AML-193 (cell line): ENCODE data around the gene VWA2.

Experiments used
- DNase-seq, 2 experiments: peaks; one replicate each; lab custom pipeline; 2025; lab: John Stamatoyannopoulos, UW

Gene VWA2, protein sequence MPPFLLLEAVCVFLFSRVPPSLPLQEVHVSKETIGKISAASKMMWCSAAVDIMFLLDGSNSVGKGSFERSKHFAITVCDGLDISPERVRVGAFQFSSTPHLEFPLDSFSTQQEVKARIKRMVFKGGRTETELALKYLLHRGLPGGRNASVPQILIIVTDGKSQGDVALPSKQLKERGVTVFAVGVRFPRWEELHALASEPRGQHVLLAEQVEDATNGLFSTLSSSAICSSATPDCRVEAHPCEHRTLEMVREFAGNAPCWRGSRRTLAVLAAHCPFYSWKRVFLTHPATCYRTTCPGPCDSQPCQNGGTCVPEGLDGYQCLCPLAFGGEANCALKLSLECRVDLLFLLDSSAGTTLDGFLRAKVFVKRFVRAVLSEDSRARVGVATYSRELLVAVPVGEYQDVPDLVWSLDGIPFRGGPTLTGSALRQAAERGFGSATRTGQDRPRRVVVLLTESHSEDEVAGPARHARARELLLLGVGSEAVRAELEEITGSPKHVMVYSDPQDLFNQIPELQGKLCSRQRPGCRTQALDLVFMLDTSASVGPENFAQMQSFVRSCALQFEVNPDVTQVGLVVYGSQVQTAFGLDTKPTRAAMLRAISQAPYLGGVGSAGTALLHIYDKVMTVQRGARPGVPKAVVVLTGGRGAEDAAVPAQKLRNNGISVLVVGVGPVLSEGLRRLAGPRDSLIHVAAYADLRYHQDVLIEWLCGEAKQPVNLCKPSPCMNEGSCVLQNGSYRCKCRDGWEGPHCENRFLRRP

DNA sequence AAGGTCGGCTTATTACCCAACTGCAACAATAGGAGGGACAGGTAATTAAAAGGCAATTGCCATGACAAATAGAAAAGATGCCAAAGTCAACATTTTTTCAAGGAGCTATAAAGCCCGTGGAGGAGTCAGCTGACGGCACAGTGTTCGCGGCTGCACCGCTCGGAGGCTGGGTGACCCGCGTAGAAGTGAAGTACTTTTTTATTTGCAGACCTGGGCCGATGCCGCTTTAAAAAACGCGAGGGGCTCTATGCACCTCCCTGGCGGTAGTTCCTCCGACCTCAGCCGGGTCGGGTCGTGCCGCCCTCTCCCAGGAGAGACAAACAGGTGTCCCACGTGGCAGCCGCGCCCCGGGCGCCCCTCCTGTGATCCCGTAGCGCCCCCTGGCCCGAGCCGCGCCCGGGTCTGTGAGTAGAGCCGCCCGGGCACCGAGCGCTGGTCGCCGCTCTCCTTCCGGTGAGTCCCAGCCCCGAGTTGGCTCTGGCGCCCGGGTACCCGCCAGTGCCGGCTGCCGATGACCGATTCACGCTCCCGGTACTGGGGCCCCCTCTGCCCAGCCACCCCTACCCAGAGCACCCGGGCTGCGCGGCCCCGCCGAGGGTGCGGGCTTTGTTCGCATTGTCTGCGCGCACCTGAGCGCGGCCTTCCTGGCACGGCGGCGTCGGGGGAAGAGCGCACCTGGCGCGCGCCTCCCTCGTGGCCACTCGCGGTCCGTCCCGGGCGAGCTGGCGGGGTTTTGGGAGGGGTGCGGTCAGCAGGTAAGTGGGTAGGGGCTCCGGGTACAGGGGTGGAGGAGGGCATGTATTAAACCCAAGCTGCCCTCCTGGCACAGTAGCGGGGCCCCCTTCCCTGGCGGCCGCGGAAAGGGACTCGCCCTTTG lies at the start of gene VWA2:
TSS of gene VWA2 (plus strand) at position 138 of the 877 bp plus-strand sequence. CDS start 9,460 bp downstream, outside the sequence.
- DNase-seq, result no peak

DNA sequence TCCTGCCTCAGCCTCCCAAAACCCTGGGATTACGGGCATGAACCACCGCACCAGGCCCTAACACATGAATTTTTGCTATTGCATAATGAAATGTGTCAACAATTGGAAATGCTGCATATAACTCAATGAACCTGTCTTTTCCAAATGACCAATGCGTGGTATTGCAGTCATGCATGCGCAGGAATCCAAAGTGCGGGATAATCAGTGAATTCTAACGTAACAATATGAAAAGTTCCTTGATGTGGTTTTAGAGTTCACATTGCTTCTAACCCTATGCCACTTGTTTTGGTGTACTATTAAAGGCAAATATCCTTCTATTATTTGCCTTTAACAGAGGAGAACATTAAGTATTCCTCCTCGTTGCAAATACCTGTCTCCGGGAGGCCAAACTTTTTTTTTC lies 49.4 kb upstream of the VWA2 start:
- no peak for DNase-seq

DNA sequence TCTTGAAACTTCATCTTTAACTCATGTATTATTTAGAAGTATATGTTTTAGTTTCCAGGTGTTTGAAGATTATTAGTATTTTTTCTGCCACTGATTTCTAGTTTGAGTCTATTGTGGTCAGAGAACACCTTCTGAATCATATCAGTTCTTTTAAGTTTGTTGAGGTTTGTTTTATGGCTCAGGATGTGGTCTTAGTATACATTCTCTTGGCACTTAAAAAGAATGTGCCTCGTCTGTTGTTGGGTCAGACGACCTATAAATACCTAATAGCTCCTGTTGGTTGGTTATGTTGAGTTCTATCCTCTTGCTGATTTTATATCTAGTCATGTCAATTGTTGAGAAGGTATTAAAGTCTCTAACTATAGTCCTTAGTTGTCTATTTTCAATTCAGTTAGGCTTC lies 44.0 kb upstream of the VWA2 start:
- DNase-seq, result no peak

DNA sequence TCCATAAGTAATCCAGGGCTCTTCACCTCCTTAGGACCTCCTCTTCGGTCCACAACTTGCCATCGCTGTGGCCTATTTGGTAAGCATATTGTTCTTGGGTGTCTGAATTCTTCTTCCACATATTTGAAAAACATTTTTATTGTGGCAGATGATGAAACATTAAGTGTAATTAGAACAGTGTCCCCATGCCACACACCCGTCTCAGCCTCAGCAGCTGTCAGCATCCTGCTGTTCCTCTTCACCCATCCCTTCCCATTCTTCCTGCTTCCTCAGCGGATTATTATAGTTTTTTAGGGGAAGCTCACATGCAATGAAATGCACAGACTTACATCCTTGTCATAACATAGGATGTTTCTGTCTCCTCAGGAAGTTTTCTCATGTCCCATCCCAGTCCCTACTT lies 39.8 kb upstream of the VWA2 start:
- no peak for DNase-seq

DNA sequence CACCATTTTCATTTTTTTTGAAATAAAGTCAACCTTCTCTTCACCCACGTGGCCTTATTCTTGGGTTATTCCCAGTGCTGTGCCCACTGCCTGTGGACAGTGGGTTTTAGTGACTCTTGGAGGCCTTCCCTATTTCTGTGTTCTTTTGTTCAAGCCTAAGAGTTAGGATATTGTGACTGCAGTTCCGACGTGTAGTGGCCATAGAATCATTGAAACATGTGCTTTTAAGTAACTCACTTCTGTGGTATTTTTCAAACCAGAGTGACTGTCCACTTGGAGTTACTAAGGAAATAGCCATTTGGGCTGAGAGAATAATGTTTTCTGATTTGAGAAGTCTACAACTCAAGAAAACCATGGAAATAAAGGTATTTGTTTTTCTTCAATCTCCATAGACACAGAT lies 36.2 kb upstream of the VWA2 start:
- no peak for DNase-seq

DNA sequence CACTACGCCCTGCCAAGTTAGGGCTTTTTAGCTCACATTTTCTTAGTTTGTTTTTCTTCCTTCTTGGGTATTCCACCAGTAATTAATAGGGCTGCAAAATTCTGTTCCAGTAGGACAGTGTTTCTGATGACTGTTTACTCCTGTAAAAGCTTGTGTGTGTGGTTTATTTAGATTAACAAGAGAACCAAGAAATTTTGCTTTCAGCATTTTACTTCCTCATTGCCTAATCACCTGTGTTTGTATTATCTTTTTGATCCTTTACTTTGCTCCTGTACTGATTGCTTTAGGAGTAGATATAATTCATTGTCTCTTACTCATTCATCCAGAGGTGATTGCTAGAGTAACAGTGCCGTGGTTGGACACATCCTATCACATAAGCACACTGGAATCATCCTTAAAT lies 32.2 kb upstream of the VWA2 start:
- no peak for DNase-seq

DNA sequence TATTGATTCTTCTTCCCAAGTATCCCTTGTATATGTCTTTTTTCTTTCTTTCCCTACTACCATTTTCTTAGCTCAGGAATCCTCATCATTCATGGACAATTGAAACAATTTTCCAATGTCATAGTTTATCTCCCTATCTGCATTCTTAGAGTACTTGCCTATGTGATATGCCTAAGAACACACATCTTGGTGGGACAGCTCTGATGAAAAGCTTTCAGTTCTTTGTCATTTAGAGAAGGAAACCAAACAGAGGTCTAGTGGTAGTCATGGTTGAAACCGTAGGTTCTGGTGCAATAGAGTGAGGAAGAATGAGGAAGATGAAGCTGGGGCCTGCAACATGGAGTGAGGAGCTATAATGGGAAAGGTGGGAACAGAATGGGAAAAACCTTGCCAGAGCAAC lies 31.7 kb upstream of the VWA2 start:
- DNase-seq, result no peak

DNA sequence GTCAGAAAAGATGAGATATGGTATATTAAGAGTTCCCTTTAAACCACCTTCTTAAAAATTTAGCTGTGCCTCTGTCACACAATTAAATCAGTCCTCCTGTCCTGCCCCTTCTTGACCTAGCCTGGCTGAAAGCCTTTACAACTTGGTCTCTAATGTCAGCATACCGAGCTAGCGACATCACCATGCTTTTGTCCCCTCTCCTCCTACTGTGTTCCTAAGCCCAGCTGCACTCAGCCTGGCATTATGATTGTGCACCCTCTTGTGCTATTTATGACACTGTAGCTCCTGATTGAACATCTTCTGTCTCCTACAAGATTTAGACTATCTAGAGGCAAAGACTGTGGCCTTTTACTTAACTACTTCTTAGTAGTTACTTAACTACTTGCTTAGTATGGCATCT lies 30.7 kb upstream of the VWA2 start:
- no peak for DNase-seq

DNA sequence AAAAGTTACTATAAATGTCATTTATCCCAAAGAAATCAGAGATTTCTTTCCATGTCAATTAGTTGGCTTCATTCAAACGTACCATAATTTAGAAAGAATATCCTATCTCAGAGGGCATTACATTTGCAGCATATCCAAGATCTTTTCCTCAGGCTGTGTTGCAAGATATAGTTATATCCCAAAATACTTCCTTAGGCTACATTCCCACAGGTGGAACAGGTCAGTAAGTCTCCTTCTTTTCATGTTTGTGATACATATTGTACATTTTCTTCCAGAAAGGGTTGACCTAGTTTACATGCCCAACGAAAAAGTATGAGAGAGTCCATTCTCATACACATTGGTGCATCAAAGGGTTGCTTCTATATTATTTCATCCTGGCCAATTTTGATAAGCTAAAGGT lies 26.9 kb upstream of the VWA2 start:
- DNase-seq, result no peak

DNA sequence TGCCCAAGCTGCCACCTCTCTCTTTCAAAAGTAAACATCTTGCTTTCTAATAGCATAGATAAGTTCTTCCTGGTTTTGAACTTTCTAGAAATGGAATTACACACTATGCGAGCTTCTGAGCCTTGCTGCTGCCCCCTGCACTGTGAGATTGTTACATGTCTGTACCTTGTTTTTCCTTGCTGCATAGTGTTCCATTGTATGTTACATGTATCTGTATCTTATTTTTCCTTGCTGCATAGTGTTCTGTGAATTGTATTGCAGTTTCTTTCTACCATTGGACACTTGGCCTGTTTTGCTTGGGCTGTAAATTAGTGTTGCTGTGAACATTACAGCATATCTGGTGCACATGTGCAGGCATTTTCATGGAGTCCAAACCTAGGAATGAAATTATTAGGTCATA lies 24.0 kb upstream of the VWA2 start:
- no peak for DNase-seq

DNA sequence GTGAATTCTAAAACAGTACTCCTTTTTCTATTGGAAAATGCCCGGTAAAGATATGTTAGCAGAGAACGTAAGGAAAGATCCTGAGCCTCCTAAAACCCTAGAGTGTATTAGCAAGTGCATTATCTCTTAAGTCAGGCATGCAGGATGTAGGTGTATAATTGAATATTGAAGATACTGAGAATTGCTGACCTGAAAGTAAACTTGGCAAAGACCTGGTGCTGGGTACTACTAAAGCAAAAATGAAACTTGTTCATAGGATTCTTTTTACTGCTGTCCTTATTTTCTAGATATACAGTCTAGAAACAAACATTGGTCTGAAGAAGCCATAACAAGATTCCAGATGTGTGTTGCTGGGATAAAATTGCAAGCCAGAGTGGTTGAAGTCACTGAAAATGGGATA lies 18.8 kb upstream of the VWA2 start:
- DNase-seq, result no peak

DNA sequence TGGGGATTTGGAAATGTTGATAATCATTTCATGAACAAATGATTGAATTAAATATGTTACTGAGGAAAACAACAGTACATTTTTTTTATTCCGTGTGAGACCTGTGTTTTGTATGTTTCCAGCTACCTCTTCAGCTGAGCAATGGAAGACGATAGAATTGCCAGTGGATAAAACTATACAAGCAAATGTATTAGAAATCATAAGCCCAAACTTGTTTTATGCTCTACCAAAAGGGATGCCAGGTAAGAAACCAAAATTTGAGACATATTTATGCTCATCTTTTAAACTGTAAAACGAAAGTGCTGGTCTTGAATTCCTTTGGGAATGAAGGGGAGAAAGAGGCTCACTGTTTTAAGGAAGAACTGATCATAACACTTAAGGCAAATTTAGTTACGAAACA lies 17.8 kb upstream of the VWA2 start:
- no peak for DNase-seq

DNA sequence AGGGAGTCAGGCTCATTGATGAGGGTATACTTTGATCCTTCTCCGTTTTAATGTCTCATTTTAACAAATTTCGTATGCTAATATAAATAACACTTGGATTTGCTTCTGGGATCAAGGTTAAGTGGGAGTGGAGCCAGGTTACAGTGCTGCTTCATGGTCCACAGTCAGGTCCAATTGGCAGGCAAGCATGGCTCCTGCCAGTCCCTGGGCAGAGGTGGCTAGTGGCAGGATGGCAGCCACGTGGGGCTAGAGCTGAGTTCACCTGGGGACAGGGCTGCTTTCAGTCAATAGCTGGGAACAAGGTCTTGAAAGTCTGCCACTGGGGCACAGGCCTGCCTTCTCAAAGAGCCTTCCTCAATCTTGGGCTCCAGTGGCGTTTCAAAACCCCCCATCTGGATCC lies 16.0 kb upstream of the VWA2 start:
- no peak for DNase-seq

DNA sequence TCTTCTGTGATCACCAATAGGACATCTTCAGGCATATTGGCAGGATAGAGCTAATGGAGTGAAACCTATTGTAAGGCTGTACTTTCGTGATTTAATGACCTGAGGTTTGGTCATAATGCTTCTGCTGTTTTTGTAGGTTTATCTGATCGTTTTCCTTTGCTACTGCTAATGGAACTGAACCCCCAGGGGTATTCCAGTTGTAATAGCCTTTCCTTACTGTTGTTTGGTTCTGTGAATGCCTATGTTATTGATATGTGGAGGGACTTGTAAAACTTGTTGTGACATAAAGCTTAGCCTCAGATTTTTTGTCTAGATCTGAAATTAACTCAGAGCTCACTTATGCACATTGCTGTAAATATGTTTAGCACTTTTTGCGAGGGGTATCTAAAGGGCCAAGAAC lies 10.9 kb upstream of the VWA2 start:
- no peak for DNase-seq

DNA sequence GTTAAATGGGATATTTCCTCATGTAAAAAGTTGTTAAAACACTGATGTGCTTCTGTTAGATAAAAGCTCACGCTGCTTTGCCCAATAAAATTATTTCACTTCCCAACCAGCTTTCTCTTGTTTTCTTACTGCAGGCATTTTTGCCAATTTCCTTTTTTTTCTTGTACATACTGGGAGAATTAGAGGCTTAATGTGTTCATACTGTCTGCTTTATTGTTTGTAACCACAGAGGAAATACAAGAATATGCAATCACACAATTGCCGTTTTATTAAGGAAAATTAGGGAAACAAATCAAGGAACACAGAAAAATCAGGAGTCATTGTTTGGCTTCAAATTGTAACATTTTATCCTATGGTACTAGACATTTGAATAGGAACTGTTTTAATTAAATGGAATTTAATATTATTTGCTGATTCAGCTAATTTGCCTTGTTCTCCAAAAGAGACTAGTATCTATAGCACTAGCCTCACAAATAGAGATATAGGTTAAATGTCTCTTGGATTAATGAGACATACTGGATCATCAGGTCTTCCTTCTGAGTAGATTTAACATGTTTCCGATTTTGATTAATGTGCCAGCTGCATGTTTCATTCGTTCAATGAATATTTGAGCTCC lies 6.4 kb upstream of the VWA2 start:
- no peak for DNase-seq

DNA sequence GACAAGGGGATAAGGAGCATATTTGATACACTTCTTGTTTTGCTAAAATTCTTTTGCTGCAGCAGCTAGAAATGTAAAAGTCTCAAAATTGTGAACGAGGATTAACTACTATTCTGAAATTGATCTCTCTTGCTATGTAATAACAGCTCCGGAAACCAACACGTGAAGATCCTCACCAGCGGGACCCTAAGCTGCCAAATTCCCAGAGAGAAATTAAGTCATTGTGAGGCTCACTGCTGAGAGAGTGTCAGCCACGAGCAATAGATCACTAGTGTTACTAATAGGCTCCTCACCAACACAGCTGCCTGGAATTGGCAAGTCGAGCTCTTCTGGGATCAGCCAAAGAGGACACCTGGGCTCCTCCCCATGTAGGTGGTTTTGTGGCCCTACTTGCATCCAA lies 5.6 kb upstream of the VWA2 start:
- DNase-seq, result no peak

DNA sequence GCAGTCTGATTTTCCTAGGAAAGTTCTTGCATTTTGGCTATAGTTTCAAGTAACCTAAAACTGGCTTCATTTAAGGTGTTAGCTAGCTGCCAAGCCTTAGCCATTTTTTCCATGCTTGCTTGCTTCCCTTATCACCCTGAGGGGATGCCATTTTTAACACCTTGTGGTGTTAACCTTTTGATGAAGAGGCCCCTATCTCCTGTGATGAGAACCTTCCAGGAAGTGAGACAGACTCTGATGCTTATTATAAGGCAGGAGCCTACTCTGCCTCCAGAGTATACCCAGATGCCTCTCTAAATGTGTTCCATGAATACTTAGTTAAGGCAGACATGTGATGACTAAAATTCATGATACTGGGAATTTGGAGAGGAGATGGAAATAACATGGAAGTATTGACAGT lies 4.9 kb upstream of the VWA2 start:
- DNase-seq, result no peak

DNA sequence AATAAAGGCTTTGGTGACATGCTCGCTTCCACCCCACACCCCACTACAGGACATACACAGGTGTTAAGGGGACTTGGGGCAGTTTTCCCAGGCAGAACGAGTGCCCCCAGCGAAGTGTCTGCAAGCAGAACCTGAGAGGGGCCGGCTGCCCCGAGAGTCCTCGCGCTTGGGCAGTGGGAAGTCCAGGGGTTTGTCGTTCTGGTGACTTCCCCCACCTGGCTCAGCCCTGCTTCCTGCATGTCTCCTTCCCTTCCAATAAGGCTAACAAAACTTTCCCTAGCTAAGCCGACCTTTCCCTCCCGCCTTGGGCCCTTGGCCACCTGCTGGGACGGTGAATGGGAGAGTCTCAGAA lies 916 bp downstream of the VWA2 start:
- DNase-seq, result no peak

DNA sequence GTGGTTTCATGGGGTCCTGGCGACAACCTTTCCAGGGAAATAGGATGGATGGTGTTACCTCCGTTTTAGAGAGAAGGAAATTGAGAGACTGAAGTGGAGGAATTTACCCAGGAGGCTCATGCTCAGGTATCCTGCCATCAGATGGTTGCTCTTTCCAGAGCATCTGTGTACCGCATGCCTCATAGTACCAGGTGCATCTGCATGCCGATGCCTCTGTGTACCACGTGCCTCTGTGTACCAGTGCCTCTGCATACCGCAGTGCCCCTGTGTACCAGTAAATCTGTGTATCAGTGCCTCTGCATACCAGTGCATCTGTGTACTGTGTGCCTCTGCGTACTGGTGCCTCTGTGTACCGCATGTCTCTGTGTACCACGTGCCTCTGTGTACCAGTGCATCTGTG lies 3.2 kb downstream of the VWA2 start:
- DNase-seq, result no peak

DNA sequence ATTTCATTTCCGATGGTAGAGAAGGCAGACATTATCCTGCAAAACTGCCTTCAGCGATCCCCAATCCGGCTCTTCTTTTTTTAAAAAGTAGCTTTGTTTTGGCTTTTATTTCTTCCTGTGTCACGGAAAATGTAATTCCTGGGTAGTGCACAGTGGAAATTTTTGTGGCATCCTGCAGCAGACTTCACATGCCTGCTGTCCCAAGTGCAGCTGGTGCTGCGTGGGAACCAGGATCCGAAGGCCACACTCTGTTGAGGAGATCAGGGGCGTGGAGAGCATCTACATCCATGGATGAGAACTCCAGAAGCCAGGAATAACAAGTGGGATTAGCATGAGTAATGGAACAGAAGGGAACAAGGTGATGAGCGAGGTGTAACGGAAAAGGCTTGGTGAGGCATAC lies 4.6 kb downstream of the VWA2 start:
- no peak for DNase-seq

DNA sequence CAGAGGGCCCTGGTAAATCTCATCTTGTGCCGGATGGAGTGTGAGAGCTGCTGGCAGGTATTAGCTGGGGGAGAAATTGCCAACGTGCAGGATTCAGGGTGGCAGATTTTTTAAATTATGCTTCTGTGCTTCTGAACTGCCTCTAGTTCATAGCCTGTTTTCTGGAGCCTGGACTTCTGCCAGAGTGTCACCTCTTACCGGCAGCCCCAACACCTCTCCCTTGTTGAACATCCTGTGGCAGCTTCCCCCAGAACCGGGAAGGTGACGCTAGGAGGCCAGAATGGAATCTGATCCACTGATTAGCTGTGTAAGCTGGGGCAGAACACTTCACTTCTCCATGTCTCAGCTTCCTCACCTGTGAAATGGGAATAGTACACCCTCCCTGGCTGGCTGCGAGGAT lies 5.1 kb downstream of the VWA2 start:
- DNase-seq, result no peak

DNA sequence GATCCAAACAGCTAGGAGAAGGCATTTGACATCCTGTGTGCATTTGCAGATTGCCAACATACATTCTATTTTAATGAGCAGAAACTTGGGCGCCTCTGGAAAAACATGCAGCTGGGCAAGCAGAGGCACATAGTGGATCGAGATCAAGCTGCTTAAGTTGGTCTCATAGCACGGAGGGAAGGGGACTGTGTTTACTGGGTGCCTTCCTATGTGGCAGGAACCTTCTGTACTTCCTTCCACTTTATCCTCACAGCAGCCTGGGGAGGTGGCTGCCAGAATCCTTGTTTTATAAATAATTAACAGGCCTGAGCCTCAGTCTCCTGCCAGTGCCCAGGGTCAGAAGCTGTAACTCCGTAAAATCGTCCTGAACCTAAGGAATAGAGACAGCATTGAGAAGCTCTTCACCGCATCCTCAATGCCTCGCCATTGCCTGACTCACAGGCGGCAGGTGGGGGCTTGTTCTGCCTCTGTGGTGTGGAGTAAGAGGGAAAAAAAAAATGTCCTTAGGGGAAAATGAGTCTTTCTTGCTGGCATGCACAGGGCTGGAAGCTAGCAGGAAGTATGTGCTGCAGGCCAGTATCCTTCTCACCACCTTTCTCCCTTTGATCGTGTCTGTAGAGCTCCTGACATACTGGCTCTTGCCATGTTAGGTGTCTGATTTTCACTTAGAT lies 6.2 kb downstream of the VWA2 start:
- no peak for DNase-seq
